ENCODE results near the gene SRBD1.

DNA sequence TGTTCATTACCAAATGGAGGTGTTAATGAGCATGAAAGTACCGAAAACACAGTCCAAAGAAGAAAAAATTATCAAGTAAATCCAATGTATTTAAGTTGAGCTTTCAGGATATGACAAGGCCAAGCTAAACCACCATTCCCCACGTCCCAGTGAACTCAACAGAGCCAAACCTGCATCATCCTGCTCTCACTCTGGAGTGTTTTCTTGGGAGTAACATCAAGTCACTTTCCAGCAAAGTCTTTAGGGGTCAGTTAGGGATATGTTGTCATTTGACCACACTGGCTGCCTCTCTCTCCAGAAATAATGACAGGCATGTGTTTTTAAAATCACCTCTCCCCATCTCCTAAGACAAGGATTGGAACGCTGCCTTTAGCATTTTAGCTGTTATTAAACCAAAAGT, 140.5 kb downstream of the SRBD1 start:
- TF ChIP-seq, protein P1, sequence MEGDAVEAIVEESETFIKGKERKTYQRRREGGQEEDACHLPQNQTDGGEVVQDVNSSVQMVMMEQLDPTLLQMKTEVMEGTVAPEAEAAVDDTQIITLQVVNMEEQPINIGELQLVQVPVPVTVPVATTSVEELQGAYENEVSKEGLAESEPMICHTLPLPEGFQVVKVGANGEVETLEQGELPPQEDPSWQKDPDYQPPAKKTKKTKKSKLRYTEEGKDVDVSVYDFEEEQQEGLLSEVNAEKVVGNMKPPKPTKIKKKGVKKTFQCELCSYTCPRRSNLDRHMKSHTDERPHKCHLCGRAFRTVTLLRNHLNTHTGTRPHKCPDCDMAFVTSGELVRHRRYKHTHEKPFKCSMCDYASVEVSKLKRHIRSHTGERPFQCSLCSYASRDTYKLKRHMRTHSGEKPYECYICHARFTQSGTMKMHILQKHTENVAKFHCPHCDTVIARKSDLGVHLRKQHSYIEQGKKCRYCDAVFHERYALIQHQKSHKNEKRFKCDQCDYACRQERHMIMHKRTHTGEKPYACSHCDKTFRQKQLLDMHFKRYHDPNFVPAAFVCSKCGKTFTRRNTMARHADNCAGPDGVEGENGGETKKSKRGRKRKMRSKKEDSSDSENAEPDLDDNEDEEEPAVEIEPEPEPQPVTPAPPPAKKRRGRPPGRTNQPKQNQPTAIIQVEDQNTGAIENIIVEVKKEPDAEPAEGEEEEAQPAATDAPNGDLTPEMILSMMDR (IDR thresholded peaks at IDR 0.05), result no peak
- no peak for TF ChIP-seq POLR2A (IDR thresholded peaks at IDR 0.05)
- TF ChIP-seq EP300 (IDR thresholded peaks at IDR 0.05; ENCODE audit: low read depth), result no peak

Data from transverse colon (tissue), 3 donors.